Epithelial cell of esophagus (primary cell): ENCODE results near the gene SLC12A9.

Experiments
- DNase-seq: peaks from one replicate; pipeline ENCODE4 v3.0.0; 2010; ENCODE audit warnings: low read depth
- H3K4me3 ChIP-seq: 2 replicates; pipeline ENCODE4 v1.5.1; 2011; ENCODE audit warnings: mild to moderate bottlenecking, low read length, control low read depth
- TF ChIP-seq, protein P1 (sequence below): IDR thresholded peaks from 2 replicates; pipeline ENCODE4 v1.5.1; 2011; ENCODE audit warnings: low read depth, mild to moderate bottlenecking, low read length, control low read depth, inconsistent platforms; ENCODE audit not compliant: insufficient read depth; ENCODE audit errors: missing control alignments

The SLC12A9 gene

GRCh38 chr7:100873599-100874299, 21.2 kb downstream of the SLC12A9 start:
- peak overlapping the region; percentile 89 for H3K4me3 ChIP-seq
- TF ChIP-seq, protein P1, sequence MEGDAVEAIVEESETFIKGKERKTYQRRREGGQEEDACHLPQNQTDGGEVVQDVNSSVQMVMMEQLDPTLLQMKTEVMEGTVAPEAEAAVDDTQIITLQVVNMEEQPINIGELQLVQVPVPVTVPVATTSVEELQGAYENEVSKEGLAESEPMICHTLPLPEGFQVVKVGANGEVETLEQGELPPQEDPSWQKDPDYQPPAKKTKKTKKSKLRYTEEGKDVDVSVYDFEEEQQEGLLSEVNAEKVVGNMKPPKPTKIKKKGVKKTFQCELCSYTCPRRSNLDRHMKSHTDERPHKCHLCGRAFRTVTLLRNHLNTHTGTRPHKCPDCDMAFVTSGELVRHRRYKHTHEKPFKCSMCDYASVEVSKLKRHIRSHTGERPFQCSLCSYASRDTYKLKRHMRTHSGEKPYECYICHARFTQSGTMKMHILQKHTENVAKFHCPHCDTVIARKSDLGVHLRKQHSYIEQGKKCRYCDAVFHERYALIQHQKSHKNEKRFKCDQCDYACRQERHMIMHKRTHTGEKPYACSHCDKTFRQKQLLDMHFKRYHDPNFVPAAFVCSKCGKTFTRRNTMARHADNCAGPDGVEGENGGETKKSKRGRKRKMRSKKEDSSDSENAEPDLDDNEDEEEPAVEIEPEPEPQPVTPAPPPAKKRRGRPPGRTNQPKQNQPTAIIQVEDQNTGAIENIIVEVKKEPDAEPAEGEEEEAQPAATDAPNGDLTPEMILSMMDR = no peak

DNA sequence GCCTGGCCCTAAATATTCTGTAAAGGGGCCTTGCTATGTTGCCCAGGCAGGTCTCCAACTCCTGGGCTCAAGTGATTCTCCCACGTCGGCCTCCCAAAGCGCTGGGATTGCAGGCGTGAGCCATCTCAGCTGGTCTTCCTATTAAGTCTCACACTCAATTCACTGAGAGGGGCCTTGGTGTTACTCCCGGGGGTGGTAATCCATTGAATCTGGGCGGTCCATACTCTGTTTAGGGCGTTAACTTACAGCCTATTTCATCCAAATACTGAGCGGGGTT, 21.7 kb downstream of the SLC12A9 start:
- DNase-seq = no peak
- TF ChIP-seq, protein P1 = no peak
- H3K4me3 ChIP-seq = peak overlapping the region; percentile 89

More at GRCh38 chr7:100873599-100874299, 21.2 kb downstream of the SLC12A9 start:
- DNase-seq = no peak

DNA sequence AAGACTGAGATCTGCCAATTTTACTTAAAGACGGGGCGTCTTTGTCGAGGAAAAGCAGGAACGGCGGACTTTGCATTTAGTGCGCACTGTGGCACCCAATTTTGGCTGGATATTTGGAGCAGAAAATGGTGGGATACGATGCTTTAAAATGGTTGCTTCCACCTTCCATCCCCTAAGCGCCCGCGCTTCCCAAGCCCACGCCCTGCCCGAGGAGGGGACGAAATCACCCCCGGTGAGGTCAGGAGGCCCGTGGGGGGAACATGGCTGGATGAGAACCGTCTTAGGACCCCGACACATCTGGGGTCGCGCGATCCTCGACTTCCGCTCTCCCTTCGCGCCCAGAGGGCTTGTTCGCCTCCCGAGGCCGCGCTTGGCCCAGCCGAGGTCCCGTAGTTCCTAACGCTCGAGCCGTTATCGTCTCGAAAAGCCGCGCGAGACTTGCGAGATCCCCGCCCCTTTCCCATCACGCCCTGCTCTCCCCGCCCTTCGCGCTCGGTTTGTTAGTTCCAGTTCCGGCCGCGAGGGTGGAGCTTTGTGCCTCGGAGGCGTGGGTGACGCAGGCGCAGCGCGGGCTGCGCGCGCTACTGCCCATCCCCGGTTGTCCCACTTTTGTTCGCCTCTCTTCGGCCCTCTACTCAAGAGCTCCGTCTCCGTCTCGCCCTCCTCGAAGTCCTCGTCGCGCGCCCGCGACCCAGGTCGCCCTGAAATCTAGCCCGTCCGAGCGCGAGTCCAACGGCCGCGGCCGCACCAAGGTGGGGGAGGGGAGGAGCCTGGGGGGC, 22.3 kb downstream of the SLC12A9 start, which contains the start of gene SRRT:
TSS of gene SRRT (plus strand) at position 527 of the 779 bp plus-strand sequence. CDS start 488 bp downstream, outside the sequence.
- peak within 1 kb of the TSS; percentile 89 for H3K4me3 ChIP-seq
- TF ChIP-seq, protein P1 = peak; percentile 44
- DNase-seq = peak; percentile 98

DNA sequence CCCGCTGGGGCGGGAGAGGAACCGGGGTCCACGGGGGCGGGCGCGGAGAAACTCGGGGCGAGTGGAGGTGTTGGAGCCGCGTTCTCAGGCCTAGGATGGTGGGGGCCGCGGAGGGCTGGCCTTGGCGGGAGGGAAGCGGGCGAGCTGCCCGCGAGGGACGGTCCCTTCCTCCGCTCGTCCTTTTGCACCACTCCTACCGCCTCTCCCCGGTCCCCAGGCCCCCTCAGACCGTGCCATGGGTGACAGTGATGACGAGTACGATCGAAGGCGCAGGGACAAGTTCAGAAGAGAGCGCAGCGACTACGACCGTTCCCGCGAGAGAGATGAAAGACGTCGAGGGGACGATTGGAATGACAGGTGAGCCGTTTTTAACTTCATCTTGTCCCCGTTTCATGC, 22.8 kb downstream of the SLC12A9 start:
- DNase-seq = peak; percentile 28
- TF ChIP-seq, protein P1 = no peak
- H3K4me3 ChIP-seq = peak overlapping the region; percentile 89

DNA sequence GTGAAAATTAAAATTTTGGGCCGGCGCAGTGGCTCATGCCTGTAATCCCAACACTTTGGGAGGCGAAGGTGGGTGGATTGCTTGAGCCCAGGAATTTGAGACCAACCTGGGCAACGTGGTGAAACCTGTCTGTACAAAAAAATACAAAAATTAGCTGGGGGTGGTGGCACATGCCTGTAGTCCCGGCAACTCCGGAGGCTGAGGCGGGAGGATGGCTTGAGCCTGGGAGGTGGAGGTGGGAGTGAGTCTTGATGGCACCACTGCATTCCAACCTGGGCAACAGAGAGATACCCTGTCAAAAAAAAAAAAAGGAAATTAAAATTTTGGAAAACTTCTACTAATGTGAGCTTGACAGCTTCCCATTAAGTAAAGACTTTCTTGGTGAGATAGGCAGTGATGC, 25.5 kb downstream of the SLC12A9 start:
- DNase-seq = no peak
- TF ChIP-seq, protein P1 = no peak
- no peak overlapping the region for H3K4me3 ChIP-seq

GRCh38 chr7:100878685-100879084, 26.2 kb downstream of the SLC12A9 start:
- TF ChIP-seq, protein P1 = no peak
- DNase-seq = no peak
- no peak overlapping the region for H3K4me3 ChIP-seq
